ENCODE data around the gene ABCA1. TPM values are rescaled to one million over a fixed set of nuclear protein-coding genes. Genes with fewer than 3 reads are reported as not detected.

ABCA1 gene
- total and polyA plus RNA-seq, 2 of the 13 experiments (the other 11 are each of a cell fraction or from before 2014, with no cell fraction given), result 26.8 to 63.8 TPM

GRCh38 chr9:104899759-104900247 lies 28.2 kb downstream of the ABCA1 start (continued):
- TF ChIP-seq ZNF574 (CRISPR knock-in tag; IDR thresholded peaks at IDR 0.05), result peak; percentile 76
- TF ChIP-seq, protein P1, sequence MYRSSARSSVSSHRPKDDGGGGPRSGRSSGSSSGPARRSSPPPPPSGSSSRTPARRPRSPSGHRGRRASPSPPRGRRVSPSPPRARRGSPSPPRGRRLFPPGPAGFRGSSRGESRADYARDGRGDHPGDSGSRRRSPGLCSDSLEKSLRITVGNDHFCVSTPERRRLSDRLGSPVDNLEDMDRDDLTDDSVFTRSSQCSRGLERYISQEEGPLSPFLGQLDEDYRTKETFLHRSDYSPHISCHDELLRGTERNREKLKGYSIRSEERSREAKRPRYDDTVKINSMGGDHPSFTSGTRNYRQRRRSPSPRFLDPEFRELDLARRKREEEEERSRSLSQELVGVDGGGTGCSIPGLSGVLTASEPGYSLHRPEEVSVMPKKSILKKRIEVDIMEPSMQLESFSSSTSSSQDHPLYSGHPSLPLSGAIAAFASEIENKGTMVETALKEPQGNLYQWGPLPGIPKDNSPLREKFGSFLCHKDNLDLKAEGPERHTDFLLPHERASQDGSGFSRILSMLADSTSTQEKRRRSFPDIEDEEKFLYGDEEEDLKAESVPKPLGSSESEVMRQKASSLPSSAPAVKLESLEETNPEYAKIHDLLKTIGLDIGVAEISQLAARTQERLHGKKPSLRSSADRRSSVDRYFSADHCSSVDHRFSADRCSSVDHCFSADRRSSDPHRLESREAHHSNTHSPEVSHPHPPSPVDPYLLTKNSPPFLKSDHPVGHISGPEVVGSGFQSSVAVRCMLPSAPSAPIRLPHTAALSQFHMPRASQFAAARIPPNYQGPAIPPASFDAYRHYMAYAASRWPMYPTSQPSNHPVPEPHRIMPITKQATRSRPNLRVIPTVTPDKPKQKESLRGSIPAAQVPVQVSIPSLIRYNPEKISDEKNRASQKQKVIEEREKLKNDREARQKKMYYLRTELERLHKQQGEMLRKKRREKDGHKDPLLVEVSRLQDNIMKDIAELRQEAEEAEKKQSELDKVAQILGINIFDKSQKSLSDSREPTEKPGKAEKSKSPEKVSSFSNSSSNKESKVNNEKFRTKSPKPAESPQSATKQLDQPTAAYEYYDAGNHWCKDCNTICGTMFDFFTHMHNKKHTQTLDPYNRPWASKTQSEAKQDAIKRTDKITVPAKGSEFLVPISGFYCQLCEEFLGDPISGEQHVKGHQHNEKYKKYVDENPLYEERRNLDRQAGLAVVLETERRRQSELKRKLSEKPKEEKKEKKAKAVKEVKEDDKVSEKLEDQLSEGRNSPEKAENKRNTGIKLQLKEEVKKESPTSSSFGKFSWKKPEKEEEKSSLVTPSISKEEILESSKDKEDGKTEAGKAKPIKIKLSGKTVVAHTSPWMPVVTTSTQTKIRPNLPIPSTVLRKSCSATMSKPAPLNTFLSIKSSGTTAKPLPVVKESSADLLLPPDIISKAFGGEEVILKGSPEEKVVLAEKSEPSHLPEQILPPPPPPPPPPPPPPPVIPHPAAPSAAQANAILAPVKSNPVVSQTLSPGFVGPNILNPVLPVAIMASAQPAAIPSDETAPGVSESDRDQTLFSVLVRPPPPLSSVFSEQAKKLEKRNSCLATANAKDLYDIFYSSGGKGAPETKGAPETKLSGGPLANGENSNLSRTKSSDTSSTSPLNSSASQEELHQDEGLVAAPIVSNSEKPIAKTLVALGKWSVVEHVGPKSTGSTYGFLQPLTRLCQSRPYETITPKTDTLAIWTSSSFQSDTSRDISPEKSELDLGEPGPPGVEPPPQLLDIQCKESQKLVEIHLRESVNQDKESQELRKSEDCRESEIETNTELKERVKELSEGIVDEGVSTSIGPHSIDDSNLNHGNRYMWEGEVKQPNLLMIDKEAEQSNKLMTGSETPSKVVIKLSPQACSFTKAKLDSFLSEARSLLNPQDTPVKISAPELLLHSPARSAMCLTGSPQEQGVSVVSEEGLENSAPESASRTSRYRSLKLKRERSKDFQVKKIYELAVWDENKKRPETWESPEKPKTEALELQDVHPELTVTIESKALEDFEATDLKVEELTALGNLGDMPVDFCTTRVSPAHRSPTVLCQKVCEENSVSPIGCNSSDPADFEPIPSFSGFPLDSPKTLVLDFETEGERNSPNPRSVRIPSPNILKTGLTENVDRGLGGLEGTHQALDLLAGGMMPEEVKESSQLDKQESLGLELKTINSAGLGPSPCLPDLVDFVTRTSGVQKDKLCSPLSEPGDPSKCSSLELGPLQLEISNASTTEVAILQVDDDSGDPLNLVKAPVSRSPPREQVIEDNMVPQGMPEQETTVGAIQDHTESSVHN (CRISPR knock-in tag; IDR thresholded peaks at IDR 0.05), result no peak
- TF ChIP-seq U2AF2 (IDR thresholded peaks at IDR 0.05; ENCODE audit: low read depth, low read length), result no peak
- TF ChIP-seq SNRNP70 (IDR thresholded peaks at IDR 0.05; ENCODE audit: low read depth, low read length), result no peak
- 0 out of 2 replicates have a peak, but pooled peaks have one; percentile 31 for TF ChIP-seq CCDC6 (CRISPR knock-in tag; IDR thresholded peaks at IDR 0.05)
- TF ChIP-seq SMC3 (IDR thresholded peaks at IDR 0.05; ENCODE audit: low read length), result peak; percentile 48
- TF ChIP-seq TOPORS (CRISPR knock-in tag; IDR thresholded peaks at IDR 0.05), result 0 out of 2 replicates have a peak, but pooled peaks have one; percentile 40
- peak; percentile 99 for TF ChIP-seq MED8 (CRISPR knock-in tag; IDR thresholded peaks at IDR 0.05; ENCODE audit: insufficient replicate concordance)
- TF ChIP-seq ESRRA (CRISPR knock-in tag; IDR thresholded peaks at IDR 0.05; ENCODE audit: low read depth), result peak; percentile 67; the same call in 1 of the 2 replicates
- peak; percentile 72; the same call in 1 of the 2 replicates for TF ChIP-seq ZNF609 (CRISPR knock-in tag; IDR thresholded peaks at IDR 0.05; ENCODE audit: borderline replicate concordance)
- peak; percentile 39; the same call in 1 of the 2 replicates for TF ChIP-seq RAD21 (CRISPR knock-in tag; IDR thresholded peaks at IDR 0.05)
- TF ChIP-seq MED1 (CRISPR knock-in tag; IDR thresholded peaks at IDR 0.05), result peak; percentile 99
